Caco-2 (cell line): ENCODE data around the gene CRACR2B. TPM values are rescaled to one million over a fixed set of nuclear protein-coding genes. Genes with fewer than 3 reads are reported as not detected.

Experiments
- BruUV-seq: library from RNA; stranded (reverse); fragments of 400-500 nt; replicated peaks from 2 replicates; lab custom pipeline; 2021; lab: Mats Ljungman, UMichigan
- CTCF ChIA-PET: fragments of 300-600 bp; sonication (Branson Sonifier 250); formaldehyde crosslinking; loops from one replicate; lab custom pipeline; 2022; ENCODE audit warnings: antibody characterized with exemption; lab: Charles Lee
- POLR2A ChIA-PET: fragments of 300-600 bp; sonication (Branson Sonifier 250); formaldehyde crosslinking; loops from one replicate; lab custom pipeline; 2022; ENCODE audit warnings: antibody characterized with exemption; lab: Charles Lee
- DNase-seq, 2 experiments: peaks; one replicate each; pipeline versions ENCODE4 v3.0.0 to v3.0.0-alpha.2; 2020 to 2022
- H3K27me3 ChIP-seq: replicated peaks from 2 replicates; pipeline ENCODE4 v1.6.0; 2011; ENCODE audit warnings: low read length; ENCODE audit not compliant: control insufficient read depth, insufficient read depth
- H3K36me3 ChIP-seq: 2 replicates; pipeline ENCODE4 v1.5.1; 2011; ENCODE audit warnings: low read length; ENCODE audit not compliant: control insufficient read depth, insufficient read depth
- H3K4me1 ChIP-seq: fragments of 250-450 bp; sonication (Bioruptor Pico); 2 replicates; pipeline ENCODE4 v1.5.1; 2020; ENCODE audit warnings: mild to moderate bottlenecking
- H3K4me3 ChIP-seq: 2 replicates; pipeline ENCODE4 v1.5.1; 2011; ENCODE audit warnings: low read depth, mild to moderate bottlenecking, control low read depth, low read length
- H3K9me3 ChIP-seq: fragments of 250-450 bp; sonication (Bioruptor Pico); 2 replicates; pipeline ENCODE4 v1.5.1; 2020; ENCODE audit warnings: mild to moderate bottlenecking, moderate library complexity
- H3K27ac Mint-ChIP-seq: one replicate; pipeline ENCODE4 v1.8.0; 2022; ENCODE audit warnings: mixed read lengths; ENCODE audit not compliant: unreplicated experiment
- H3K27me3 Mint-ChIP-seq: one replicate; pipeline ENCODE4 v1.8.0; 2022; ENCODE audit warnings: mixed read lengths; ENCODE audit not compliant: insufficient read depth, unreplicated experiment
- H3K36me3 Mint-ChIP-seq: one replicate; pipeline ENCODE4 v1.8.0; 2022; ENCODE audit warnings: mild to moderate bottlenecking, mixed read lengths; ENCODE audit not compliant: insufficient read depth, unreplicated experiment
- H3K4me1 Mint-ChIP-seq: one replicate; pipeline ENCODE4 v1.8.0; 2022; ENCODE audit warnings: low read depth, mixed read lengths; ENCODE audit not compliant: unreplicated experiment
- H3K4me3 Mint-ChIP-seq: one replicate; pipeline ENCODE4 v1.8.0; 2022; ENCODE audit warnings: mild to moderate bottlenecking, moderate library complexity, mixed read lengths; ENCODE audit not compliant: unreplicated experiment
- H3K9me3 Mint-ChIP-seq: one replicate; pipeline ENCODE4 v1.8.0; 2022; ENCODE audit warnings: mixed read lengths; ENCODE audit not compliant: unreplicated experiment
- CTCF ChIP-seq, 2 experiments: fragments of 200-600 bp in 1 of 2; IDR thresholded peaks; 1 replicate in 1 of 2; 2 replicates in 1 of 2; pipeline versions ENCODE4 v1.5.1 to v1.8.0; 2011 to 2022; ENCODE audit warnings: antibody characterized with exemption in 1 of 2, control low read depth in 1 of 2, inconsistent platforms in 1 of 2, low read depth in 1 of 2, low read length in 1 of 2, mild to moderate bottlenecking in 1 of 2, moderate library complexity in 1 of 2; ENCODE audit not compliant: insufficient read depth in 1 of 2, severe bottlenecking in 1 of 2, unreplicated experiment in 1 of 2
- intact Hi-C: fragments of 100-400 bp; cut with micrococcal nuclease; formaldehyde crosslinking; loops from one replicate; pipeline ENCODE4 v1.10.0; 2022; ENCODE audit not compliant: unreplicated experiment
- total RNA-seq: library from RNA; stranded (reverse); gene quantifications from 2 replicates; pipeline ENCODE4 v1.2.3, GENCODE V29; 2022

CRACR2B gene
- total RNA-seq, 1 experiment from 2014 or later: 15.4 TPM

- Histone ChIP-seq H3K36me3 (no peaks in the 10 kb centered on the region), H3K27me3 (no peaks in the 10 kb centered on the region), H3K4me3 (peak overlapping the region; percentile 46), H3K4me1 (peaks cover 43% of the 10 kb centered on the region), H3K9me3 (no peaks in the 10 kb centered on the region)
- peak in 1 of 2 experiments; percentile 75 for DNase-seq
- peak; percentile 84 to 89 for TF ChIP-seq CTCF (IDR thresholded peaks at IDR 0.05; ENCODE audit: insufficient read depth in 1 of 2, low read depth in 1 of 2, low read length in 1 of 2, severe bottlenecking in 1 of 2, unreplicated experiment in 1 of 2)
- intact Hi-C loops: loop anchor here (1.0 kb wide), 1 partner anchor 203 kb away; no protein-coding TSS in a partner anchor
- peaks cover 44% of the 10 kb centered on the region for H3K36me3 Mint-ChIP-seq
- H3K27ac Mint-ChIP-seq: no peak overlapping the region
- BruUV-seq: no TSS peak
- H3K9me3 Mint-ChIP-seq: no peaks in the 10 kb centered on the region
- ChIA-PET CTCF (interaction anchor here (0.6 to 1.3 kb wide), 5 partner anchors 8 to 104 kb away, joined by 3 to 6 read pairs (median 3); no protein-coding TSS in a partner anchor), POLR2A (interaction anchor here (0.5 kb wide), 1 partner anchor 29 kb away, joined by 3 read pairs; no protein-coding TSS in a partner anchor)
- H3K4me1 Mint-ChIP-seq: no peaks in the 10 kb centered on the region
- H3K27me3 Mint-ChIP-seq: no peaks in the 10 kb centered on the region
- peak overlapping the region; percentile 77 for H3K4me3 Mint-ChIP-seq
These were observed 20.7 kb downstream of the CRACR2B start for GRCh38 chr11:848380-848931.

DNA sequence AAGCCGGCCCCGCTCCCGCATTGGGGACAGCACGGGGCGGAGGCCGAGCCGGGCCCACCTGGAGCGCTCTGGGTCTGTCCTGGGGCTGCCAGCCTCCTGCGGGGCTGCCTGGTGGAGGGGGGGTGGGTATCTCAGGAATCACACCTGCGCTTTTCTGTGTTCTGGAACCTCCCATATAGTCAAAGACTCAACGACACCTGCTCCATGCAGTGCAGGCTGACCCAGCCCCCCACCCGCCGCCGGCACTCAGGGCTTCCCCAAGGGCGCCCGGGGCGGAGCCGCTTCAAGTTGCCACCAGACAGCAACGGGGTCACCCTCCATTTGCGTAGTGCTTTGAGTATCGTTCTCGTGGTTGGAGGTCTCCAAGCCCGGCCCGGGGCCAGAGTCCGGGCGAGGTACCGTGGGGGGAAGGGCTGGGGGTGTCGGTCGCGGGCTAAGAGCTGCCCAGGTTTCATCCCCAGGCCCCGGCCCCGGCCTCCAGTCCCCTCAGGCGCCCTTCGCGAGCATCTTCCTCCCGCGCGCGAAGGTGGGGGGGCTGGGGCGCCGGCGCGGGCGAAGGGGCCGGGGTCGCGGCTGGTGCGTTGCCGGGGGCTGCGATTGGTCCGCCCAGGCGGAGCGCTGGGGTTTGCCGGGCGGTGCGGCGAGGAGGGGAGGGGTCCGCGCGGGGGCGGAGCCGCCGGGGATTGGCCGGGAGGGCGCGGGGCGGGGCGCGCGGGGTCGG lies 21.5 kb downstream of the CRACR2B start:
- peaks cover 37% of the 10 kb centered on the region for H3K4me1 ChIP-seq
- intact Hi-C loops: no loop called here
- no peaks in the 10 kb centered on the region for H3K4me1 Mint-ChIP-seq
- ChIA-PET POLR2A (interaction anchor here (0.5 kb wide), 1 partner anchor 20 kb away, joined by 3 read pairs; no protein-coding TSS in a partner anchor), CTCF (interaction anchor here (0.6 to 1.3 kb wide), 6 partner anchors 8 to 155 kb away, joined by 3 to 6 read pairs (median 4); no protein-coding TSS in a partner anchor)
- peak overlapping the region; percentile 77 for H3K4me3 Mint-ChIP-seq
- H3K27me3 Mint-ChIP-seq: no peaks in the 10 kb centered on the region
- H3K36me3 ChIP-seq: no peaks in the 10 kb centered on the region
- no peaks in the 10 kb centered on the region for H3K9me3 Mint-ChIP-seq
- no peaks in the 10 kb centered on the region for H3K9me3 ChIP-seq
- H3K27me3 ChIP-seq: no peaks in the 10 kb centered on the region
- peaks cover 52% of the 10 kb centered on the region for H3K36me3 Mint-ChIP-seq
- H3K27ac Mint-ChIP-seq: no peak overlapping the region
- peak overlapping the region; percentile 56 for H3K4me3 ChIP-seq
- TF ChIP-seq CTCF (IDR thresholded peaks at IDR 0.05; ENCODE audit: insufficient read depth in 1 of 2, low read depth in 1 of 2, low read length in 1 of 2, severe bottlenecking in 1 of 2, unreplicated experiment in 1 of 2): no peak
- BruUV-seq: no TSS peak
- DNase-seq: peak; percentile 79 to 88

DNA sequence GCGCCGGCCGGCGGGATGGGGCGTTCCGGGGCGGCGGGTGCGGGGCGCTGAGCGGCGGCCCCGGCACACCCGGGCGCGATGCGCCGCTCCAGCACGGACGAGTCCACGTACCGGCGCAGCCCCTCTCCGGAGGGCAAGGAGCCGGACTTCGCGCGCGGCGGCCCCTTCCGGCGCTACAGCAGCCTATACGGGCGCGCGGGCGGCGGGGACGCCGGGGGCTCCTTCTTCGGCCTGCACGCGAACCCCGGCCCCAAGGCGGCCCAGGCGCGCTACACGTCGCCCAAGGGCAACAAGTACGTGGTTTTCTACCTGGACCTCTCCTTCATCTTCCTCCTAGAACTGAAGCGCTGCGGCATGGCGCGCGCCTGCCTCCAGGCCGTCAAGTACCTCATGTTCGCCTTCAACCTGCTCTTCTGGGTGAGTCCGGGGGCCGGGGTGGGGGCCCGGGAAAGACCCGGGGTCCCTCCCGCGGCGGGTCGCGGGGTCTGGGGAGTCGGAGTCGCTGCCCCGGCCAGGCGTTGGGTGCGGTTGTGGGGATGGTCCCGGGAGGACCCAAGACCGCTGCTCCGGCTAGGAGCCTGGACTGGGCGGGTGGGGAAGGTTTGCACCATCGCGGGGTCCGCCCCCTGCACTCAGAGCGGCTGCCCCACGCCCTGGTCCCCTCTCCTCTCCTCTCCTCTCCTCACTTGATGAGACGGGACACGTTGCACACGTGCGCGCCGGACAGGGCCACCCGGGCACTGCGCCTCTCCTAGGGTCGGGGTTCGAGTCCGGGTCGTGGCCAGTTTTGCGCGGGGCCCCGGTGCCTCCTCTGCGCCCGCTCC lies 22.4 kb downstream of the CRACR2B start:
- Histone ChIP-seq H3K27me3 (no peaks in the 10 kb centered on the region), H3K4me1 (peaks cover 30% of the 10 kb centered on the region), H3K9me3 (no peaks in the 10 kb centered on the region), H3K36me3 (no peaks in the 10 kb centered on the region), H3K4me3 (peak overlapping the region; percentile 56)
- Mint-ChIP-seq H3K4me1 (no peaks in the 10 kb centered on the region), H3K27ac (no peak overlapping the region), H3K9me3 (no peaks in the 10 kb centered on the region), H3K27me3 (no peaks in the 10 kb centered on the region), H3K4me3 (peak overlapping the region; percentile 77), H3K36me3 (peaks cover 49% of the 10 kb centered on the region)
- DNase-seq: peak in 1 of 2 experiments; percentile 61
- BruUV-seq: TSS peak; percentile 30
- intact Hi-C loops: no loop called here
- ChIA-PET CTCF (interaction anchor here (0.6 kb wide), 2 partner anchors 72 to 156 kb away, joined by 3 to 4 read pairs; no protein-coding TSS in a partner anchor), POLR2A (interaction anchor here (0.5 kb wide), 1 partner anchor 21 kb away, joined by 3 read pairs; no protein-coding TSS in a partner anchor)
- TF ChIP-seq CTCF (IDR thresholded peaks at IDR 0.05; ENCODE audit: insufficient read depth in 1 of 2, low read depth in 1 of 2, low read length in 1 of 2, severe bottlenecking in 1 of 2, unreplicated experiment in 1 of 2): no peak
